Activated T-cell treated with anti-CD3 and anti-CD28 coated beads for 24 hours (primary cell): ENCODE data around the gene RFX7.
"Not testable (repeated sequence)": the region's sequence is repeated elsewhere in the genome, so short reads cannot be mapped to it uniquely, and the experiment has no call there.

Experiments used
- DNase-seq: peaks from one replicate; pipeline ENCODE4 v3.0.0-alpha.2; 2020; ENCODE audit warnings: low read depth

The RFX7 gene

GRCh38 chr15:56243163-56244037 lies at the start of gene RFX7:
RFX7 (minus strand) TSS chr15:56243879; CDS start chr15:56243285, 594 bp downstream.
- peak; percentile 69 for DNase-seq

- DNase-seq, result no peak
Measured at GRCh38 chr15:56292546-56293316, 49.1 kb upstream of the RFX7 start.

GRCh38 chr15:56291741-56292140 lies 48.1 kb upstream of the RFX7 start:
- DNase-seq, result no peak

GRCh38 chr15:56286213-56286612 lies 42.5 kb upstream of the RFX7 start:
- DNase-seq, result no peak

- DNase-seq, result no peak
Measured at GRCh38 chr15:56281145-56281544, 37.5 kb upstream of the RFX7 start.

GRCh38 chr15:56273724-56274123 lies 30.0 kb upstream of the RFX7 start:
- DNase-seq, result no peak

GRCh38 chr15:56272454-56272853 lies 28.8 kb upstream of the RFX7 start:
- DNase-seq, result no peak

- not testable (repeated sequence) for DNase-seq
Measured at GRCh38 chr15:56266465-56266864, 22.8 kb upstream of the RFX7 start.

GRCh38 chr15:56261854-56262509 lies 18.3 kb upstream of the RFX7 start:
- no peak for DNase-seq

GRCh38 chr15:56257306-56257705 lies 13.6 kb upstream of the RFX7 start:
- not testable (repeated sequence) for DNase-seq

- DNase-seq, result no peak
Measured at GRCh38 chr15:56254265-56254664, 10.6 kb upstream of the RFX7 start.

GRCh38 chr15:56252386-56252785 lies 8.7 kb upstream of the RFX7 start:
- DNase-seq, result no peak

- DNase-seq, result no peak
Measured at GRCh38 chr15:56251315-56252095, 7.8 kb upstream of the RFX7 start.

- DNase-seq, result no peak
Measured at GRCh38 chr15:56250626-56251025, 6.9 kb upstream of the RFX7 start.

- no peak for DNase-seq
Measured at GRCh38 chr15:56249092-56249491, 5.4 kb upstream of the RFX7 start.

- DNase-seq, result no peak
Measured at GRCh38 chr15:56248311-56248992, 4.8 kb upstream of the RFX7 start.

GRCh38 chr15:56247266-56247665 lies 3.6 kb upstream of the RFX7 start:
- DNase-seq, result no peak

GRCh38 chr15:56245871-56246814 lies 2.5 kb upstream of the RFX7 start:
- DNase-seq, result peak; percentile 86

GRCh38 chr15:56244811-56245576 lies 1.3 kb upstream of the RFX7 start:
- peak; percentile 17 for DNase-seq
